Sigmoid colon (tissue), 7 donors: Measurements from ENCODE around the gene MCM3. TPM values are rescaled to one million over a fixed set of nuclear protein-coding genes. Genes with fewer than 3 reads are reported as not detected.

Experiments used
- DNase-seq: peaks from one replicate; pipeline ENCODE4 v3.0.0-alpha.2; 2019
- H3K27ac ChIP-seq, 4 donors: fragments of 200-600 bp; sonication (generic); one replicate each; pipeline ENCODE4 v1.5.1; 2016 to 2019; ENCODE audit warnings: mild to moderate bottlenecking in 1 of 4
- H3K27me3 ChIP-seq, 3 donors: fragments of 200-600 bp; sonication (generic); one replicate each; pipeline ENCODE4 v1.5.1; 2019; ENCODE audit warnings: mild to moderate bottlenecking in 1 of 3
- H3K36me3 ChIP-seq, 4 donors: fragments of 200-600 bp; sonication (generic); one replicate each; pipeline ENCODE4 v1.5.1; 2016 to 2019
- H3K4me1 ChIP-seq, 4 donors: fragments of 200-600 bp; sonication (generic); one replicate each; pipeline ENCODE4 v1.5.1; 2017 to 2019
- H3K4me3 ChIP-seq, 4 donors: fragments of 200-600 bp; sonication (generic); one replicate each; pipeline ENCODE4 v1.5.1; 2017 to 2019; ENCODE audit warnings: mild to moderate bottlenecking in 2 of 4, moderate library complexity in 1 of 4
- H3K9me3 ChIP-seq, 4 donors: fragments of 200-600 bp in 3 of 4; sonication (generic) in 3 of 4; one replicate each; pipeline versions ENCODE4 v1.5.1 to v1.6.1; 2013 to 2019
- EP300 ChIP-seq, 4 donors: sonication (generic); formaldehyde crosslinking; IDR thresholded peaks; one replicate each; pipeline ENCODE4 v1.6.1; 2017; ENCODE audit warnings: antibody characterized with exemption in 4 of 4
- POLR2A ChIP-seq, 2 donors: fragments of 450-650 bp; IDR thresholded peaks; one replicate each; pipeline ENCODE4 v1.6.1; 2016; ENCODE audit warnings: antibody characterized with exemption in 2 of 2, mild to moderate bottlenecking in 2 of 2, moderate library complexity in 2 of 2
- POLR2AphosphoS5 ChIP-seq, 4 donors: sonication (generic); formaldehyde crosslinking; IDR thresholded peaks; one replicate each; pipeline ENCODE4 v1.6.1; 2017; ENCODE audit warnings: antibody characterized with exemption in 4 of 4
- WGBS, 2 donors: extraction: QIAGEN DNeasy Blood & Tissue Kit; methylation state at CpG; one replicate each; pipeline ENCODE4 v1.1.7; 2013; 5-methylcytosine and 5-hydroxymethylcytosine counted together
- intact Hi-C: fragments of 100-400 bp; cut with DNase I; formaldehyde crosslinking; loops from one replicate; pipeline ENCODE4 v1.15.1; 2023
- polyA plus RNA-seq, 3 donors: library from polyadenylated mRNA; stranded (reverse); fragments of 200-250 nt; gene quantifications; one replicate each; pipeline ENCODE4 v1.2.3, GENCODE V29; 2013
- total RNA-seq, 4 donors: library from RNA; depleted of rRNA; stranded (reverse); fragments of >200 nt; gene quantifications; one replicate each; pipeline ENCODE4 v1.1.0, GENCODE V29; 2016
- TF ChIP-seq, protein P1 (sequence below), 4 experiments: fragments of 450-650 bp in 3 of 4; fragments of 200-600 bp in 1 of 4; IDR thresholded peaks; one replicate each; pipeline ENCODE4 v1.5.1; 2016 to 2019; ENCODE audit warnings: antibody characterized with exemption in 4 of 4, mild to moderate bottlenecking in 3 of 4, moderate library complexity in 2 of 4
- donor health status: healthy with polysubstance abuse.
- donor health status: Bipolar disorder and iron deficiency.
- donor health status: healthy.

Gene MCM3
- total RNA-seq (10 to 100 TPM; 31.0 to 36.8 (median 32.8) TPM), polyA plus RNA-seq (10 to 100 TPM; 13.2 to 54.7 (median 16.6) TPM)

- no peaks in the 10 kb centered on the region for H3K9me3 ChIP-seq
- H3K27me3 ChIP-seq: no peaks in the 10 kb centered on the region
- H3K27ac ChIP-seq: peak within 1 kb of the TSS; percentile 70 to 76 (median 75)
- DNase-seq: peak; percentile 99
- H3K36me3 ChIP-seq: peaks cover 11 to 30% (median 16%) of the 10 kb centered on the region in 4 donors
- H3K4me3 ChIP-seq: peak within 1 kb of the TSS; percentile 62 to 88 (median 69)
- 0% methylated on average over 53 of the region's 53 CpGs for WGBS, 2 donors
- TF ChIP-seq, protein P1, sequence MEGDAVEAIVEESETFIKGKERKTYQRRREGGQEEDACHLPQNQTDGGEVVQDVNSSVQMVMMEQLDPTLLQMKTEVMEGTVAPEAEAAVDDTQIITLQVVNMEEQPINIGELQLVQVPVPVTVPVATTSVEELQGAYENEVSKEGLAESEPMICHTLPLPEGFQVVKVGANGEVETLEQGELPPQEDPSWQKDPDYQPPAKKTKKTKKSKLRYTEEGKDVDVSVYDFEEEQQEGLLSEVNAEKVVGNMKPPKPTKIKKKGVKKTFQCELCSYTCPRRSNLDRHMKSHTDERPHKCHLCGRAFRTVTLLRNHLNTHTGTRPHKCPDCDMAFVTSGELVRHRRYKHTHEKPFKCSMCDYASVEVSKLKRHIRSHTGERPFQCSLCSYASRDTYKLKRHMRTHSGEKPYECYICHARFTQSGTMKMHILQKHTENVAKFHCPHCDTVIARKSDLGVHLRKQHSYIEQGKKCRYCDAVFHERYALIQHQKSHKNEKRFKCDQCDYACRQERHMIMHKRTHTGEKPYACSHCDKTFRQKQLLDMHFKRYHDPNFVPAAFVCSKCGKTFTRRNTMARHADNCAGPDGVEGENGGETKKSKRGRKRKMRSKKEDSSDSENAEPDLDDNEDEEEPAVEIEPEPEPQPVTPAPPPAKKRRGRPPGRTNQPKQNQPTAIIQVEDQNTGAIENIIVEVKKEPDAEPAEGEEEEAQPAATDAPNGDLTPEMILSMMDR (IDR thresholded peaks at IDR 0.05): no peak
- TF ChIP-seq POLR2AphosphoS5 (IDR thresholded peaks at IDR 0.05): peak in 3 of 4 donors; percentile 18 to 74 (median 21)
- peaks cover 0 to 17% (median 12%) of the 10 kb centered on the region in 4 donors for H3K4me1 ChIP-seq
- intact Hi-C loops: loop anchor here (1.0 to 10.0 kb wide), 3 partner anchors 114 to 380 kb away; partner anchors contain the start of gene TRAM2
Measured at GRCh38 chr6:52284460-52285176, at the start of gene MCM3. Gene MCM3 (minus strand): TSS chr6:52284742. CDS start chr6:52284674, 68 bp downstream.

DNA sequence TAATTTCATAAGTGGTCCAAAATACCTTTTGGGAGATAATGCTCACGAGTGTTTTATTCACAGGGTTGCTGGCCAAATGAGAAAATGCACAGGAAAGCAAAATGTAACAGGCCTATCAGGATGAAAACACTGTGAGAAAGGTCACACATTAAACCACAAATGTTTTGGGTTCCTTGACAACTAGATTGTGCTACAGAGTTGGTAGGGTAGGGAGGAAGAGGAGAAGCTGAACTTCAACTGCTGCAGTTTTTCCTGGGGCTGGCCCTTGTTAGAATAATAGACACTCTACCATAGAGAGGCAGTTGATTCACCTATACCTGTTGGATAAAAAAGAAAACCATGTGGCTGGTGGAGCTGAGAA lies 49.3 kb upstream of the MCM3 start:
- H3K27ac ChIP-seq: no peak overlapping the region
- WGBS, 2 donors: 20 to 36% methylated on average over 1 of the region's 1 CpG
- intact Hi-C loops: no loop called here

GRCh38 chr6:52331793-52332457 lies 47.4 kb upstream of the MCM3 start:
- no peaks in the 10 kb centered on the region for H3K27me3 ChIP-seq
- no peak for DNase-seq
- intact Hi-C loops: no loop called here
- 83 to 86% methylated on average over 4 of the region's 4 CpGs for WGBS, 2 donors
- H3K4me3 ChIP-seq: no peak overlapping the region
- TF ChIP-seq, protein P1 (IDR thresholded peaks at IDR 0.05): no peak
- TF ChIP-seq POLR2A (IDR thresholded peaks at IDR 0.05): no peak
- no peak for TF ChIP-seq POLR2AphosphoS5 (IDR thresholded peaks at IDR 0.05)
- no peak for TF ChIP-seq EP300 (IDR thresholded peaks at IDR 0.05)
- no peaks in the 10 kb centered on the region for H3K4me1 ChIP-seq
- H3K9me3 ChIP-seq: no peaks in the 10 kb centered on the region
- H3K27ac ChIP-seq: no peak overlapping the region
- H3K36me3 ChIP-seq: no peaks in the 10 kb centered on the region

More for the DNA sequence above, 49.3 kb upstream of the MCM3 start:
- Histone ChIP-seq H3K4me3 (no peak overlapping the region), H3K4me1 (no peaks in the 10 kb centered on the region), H3K36me3 (no peaks in the 10 kb centered on the region), H3K9me3 (no peaks in the 10 kb centered on the region), H3K27me3 (no peaks in the 10 kb centered on the region)
- TF ChIP-seq, protein P1 (IDR thresholded peaks at IDR 0.05): no peak
- no peak for TF ChIP-seq EP300 (IDR thresholded peaks at IDR 0.05)
- no peak for TF ChIP-seq POLR2AphosphoS5 (IDR thresholded peaks at IDR 0.05)
- TF ChIP-seq POLR2A (IDR thresholded peaks at IDR 0.05): no peak
- no peak for DNase-seq

DNA sequence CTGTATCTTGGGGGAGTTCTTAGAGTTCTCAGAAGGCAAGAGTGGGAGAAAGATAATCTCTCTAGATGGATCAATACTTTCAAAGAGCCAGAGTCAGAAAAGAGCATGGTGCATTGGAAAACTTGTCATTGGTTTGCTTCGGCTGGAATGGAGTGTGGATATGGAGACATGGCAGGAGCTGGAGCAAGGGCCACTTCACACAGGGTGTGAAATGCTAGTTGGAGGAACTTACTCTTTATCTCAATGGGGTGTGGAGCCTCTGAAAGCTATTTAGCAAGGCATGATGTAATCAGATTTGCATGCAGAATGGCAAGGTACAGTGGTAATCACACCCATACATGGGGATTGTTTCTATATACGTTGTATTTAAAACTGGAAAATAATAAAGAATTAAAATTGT lies 45.9 kb upstream of the MCM3 start:
- Histone ChIP-seq H3K27ac (no peak overlapping the region), H3K27me3 (no peaks in the 10 kb centered on the region), H3K4me3 (no peak overlapping the region), H3K4me1 (no peaks in the 10 kb centered on the region), H3K9me3 (no peaks in the 10 kb centered on the region), H3K36me3 (no peaks in the 10 kb centered on the region)
- intact Hi-C loops: no loop called here
- TF ChIP-seq EP300 (IDR thresholded peaks at IDR 0.05): no peak
- TF ChIP-seq, protein P1 (IDR thresholded peaks at IDR 0.05): no peak
- no peak for TF ChIP-seq POLR2A (IDR thresholded peaks at IDR 0.05)
- DNase-seq: no peak
- WGBS, 2 donors: 17 to 62% methylated on average over 2 of the region's 2 CpGs
